GM19397 (cell line): ENCODE measurements around the gene PTPRU.
"Not testable (repeated sequence)": the region's sequence is repeated elsewhere in the genome, so short reads cannot be mapped to it uniquely, and the experiment has no call there.

Experiments
- ATAC-seq: cut with Tn5 transposase; IDR thresholded peaks from one replicate; pipeline ENCODE4 v1.9.1; 2021; ENCODE audit warnings: mild to moderate bottlenecking, moderate library complexity; ENCODE audit not compliant: unreplicated experiment

Gene PTPRU

GRCh38 chr1:29284286-29284960 lies 48.1 kb downstream of the PTPRU start:
- no peak for ATAC-seq

- no peak for ATAC-seq
Measured at GRCh38 chr1:29284961-29285560, 48.7 kb downstream of the PTPRU start.

GRCh38 chr1:29285771-29286170 lies 49.4 kb downstream of the PTPRU start:
- no peak for ATAC-seq

GRCh38 chr1:29286194-29286767 lies 50.0 kb downstream of the PTPRU start:
- ATAC-seq = no peak

GRCh38 chr1:29289493-29289892 lies 53.2 kb downstream of the PTPRU start:
- ATAC-seq = no peak

GRCh38 chr1:29290414-29290985 lies 54.2 kb downstream of the PTPRU start:
- no peak for ATAC-seq

- ATAC-seq = no peak
Measured at GRCh38 chr1:29291756-29292155, 55.4 kb downstream of the PTPRU start.

GRCh38 chr1:29292344-29292743 lies 56.0 kb downstream of the PTPRU start:
- ATAC-seq = no peak

GRCh38 chr1:29297450-29297849 lies 61.1 kb downstream of the PTPRU start:
- ATAC-seq = no peak

GRCh38 chr1:29298246-29298645 lies 61.9 kb downstream of the PTPRU start:
- no peak for ATAC-seq

GRCh38 chr1:29299446-29299845 lies 63.1 kb downstream of the PTPRU start:
- ATAC-seq = no peak

GRCh38 chr1:29301732-29302131 lies 65.4 kb downstream of the PTPRU start:
- ATAC-seq = not testable (repeated sequence)

- ATAC-seq = no peak
Measured at GRCh38 chr1:29303201-29304024, 67.1 kb downstream of the PTPRU start.

GRCh38 chr1:29304025-29304684 lies 67.8 kb downstream of the PTPRU start:
- no peak for ATAC-seq

GRCh38 chr1:29305943-29306342 lies 69.6 kb downstream of the PTPRU start:
- ATAC-seq = no peak

- no peak for ATAC-seq
Measured at GRCh38 chr1:29306471-29307140, 70.3 kb downstream of the PTPRU start.

GRCh38 chr1:29309075-29309474 lies 72.8 kb downstream of the PTPRU start:
- no peak for ATAC-seq

- ATAC-seq = no peak
Measured at GRCh38 chr1:29309621-29310020, 73.3 kb downstream of the PTPRU start.

GRCh38 chr1:29310616-29311180 lies 74.4 kb downstream of the PTPRU start:
- ATAC-seq = no peak
